Endothelial cell of umbilical vein (primary cell): ENCODE data around the gene CRYGS. TPM values are rescaled to one million over a fixed set of nuclear protein-coding genes. Genes with fewer than 3 reads are reported as not detected.

ENCODE experiments used
- BruUV-seq: library from RNA; stranded (reverse); fragments of 400-500 nt; replicated peaks from 2 replicates; lab custom pipeline; 2021; lab: Mats Ljungman, UMichigan
- CTCF ChIA-PET: fragments of 300-600, 350-600 bp; sonication (Branson Sonifier 250); formaldehyde crosslinking; loops from one replicate; lab custom pipeline; 2021; ENCODE audit warnings: antibody characterized with exemption, inconsistent platforms; lab: Charles Lee
- POLR2A ChIA-PET: fragments of 300-600, 350-600 bp; sonication (Branson Sonifier 250); formaldehyde crosslinking; loops from one replicate; lab custom pipeline; 2021; ENCODE audit warnings: antibody characterized with exemption, inconsistent platforms; lab: Charles Lee
- DNase-seq: peaks from one replicate; pipeline ENCODE4 v3.0.0-alpha.2; 2011; ENCODE audit warnings: low read depth, low spot score
- FAIRE-seq: peaks from 2 replicates; lab custom pipeline; 2011; peaks lifted over from hg19 to GRCh38; lab: Jason Lieb, UNC
- H2AFZ ChIP-seq: 2 replicates; pipeline ENCODE4 v1.6.0; 2012; ENCODE audit warnings: low read depth, low read length, control low read depth, inconsistent platforms
- H3K27ac ChIP-seq: 2 replicates; pipeline ENCODE4 v1.5.1; 2011; ENCODE audit warnings: low read depth, mild to moderate bottlenecking, control low read depth, low read length, moderate library complexity; ENCODE audit not compliant: insufficient read depth
- H3K27me3 ChIP-seq, 2 experiments: 2 replicates each; pipeline versions ENCODE4 v1.6.0 to v1.6.1; 2011; ENCODE audit warnings: low read length in 2 of 2, mixed read lengths in 1 of 2; ENCODE audit not compliant: control insufficient read depth in 2 of 2, insufficient read depth in 2 of 2
- H3K36me3 ChIP-seq, 2 experiments: 2 replicates in 1 of 2; 3 replicates in 1 of 2; pipeline ENCODE4 v1.5.1; 2011; ENCODE audit warnings: low read length in 2 of 2, mild to moderate bottlenecking in 1 of 2, moderate library complexity in 1 of 2; ENCODE audit not compliant: control insufficient read depth in 2 of 2, insufficient read depth in 2 of 2; ENCODE audit errors: extremely low read depth in 1 of 2
- H3K4me1 ChIP-seq: 3 replicates; pipeline ENCODE4 v1.5.1; 2011; ENCODE audit warnings: mild to moderate bottlenecking, low read length; ENCODE audit not compliant: control insufficient read depth, insufficient read depth; ENCODE audit errors: extremely low read depth
- H3K4me2 ChIP-seq: 2 replicates; pipeline ENCODE4 v1.6.1; 2011; ENCODE audit warnings: low read length, control low read depth, mixed read lengths; ENCODE audit not compliant: insufficient read depth
- H3K4me3 ChIP-seq, 3 experiments: fragments of 200-600 bp in 1 of 3; sonication (generic), shearing (Covaris generic) in 1 of 3; replicated peaks in 1 of 3; 2 replicates each; pipeline ENCODE4 v1.5.1; 2011 to 2016; ENCODE audit warnings: control low read depth in 3 of 3, low read length in 3 of 3, mild to moderate bottlenecking in 2 of 3, inconsistent platforms in 1 of 3, low read depth in 1 of 3, moderate library complexity in 1 of 3; ENCODE audit not compliant: insufficient read depth in 1 of 3
- H3K79me2 ChIP-seq: 2 replicates; pipeline ENCODE4 v1.6.0; 2012; ENCODE audit warnings: low read length, inconsistent platforms; ENCODE audit not compliant: control insufficient read depth, insufficient read depth
- H3K9ac ChIP-seq: replicated peaks from 2 replicates; pipeline ENCODE3; 2011; ENCODE audit warnings: low read length, control low read depth; ENCODE audit not compliant: insufficient read depth; ENCODE audit errors: extremely low read depth
- H3K9me1 ChIP-seq: replicated peaks from 3 replicates; pipeline ENCODE4 v1.6.0; 2011; ENCODE audit warnings: mild to moderate bottlenecking, low read length; ENCODE audit not compliant: control insufficient read depth, insufficient read depth; ENCODE audit errors: extremely low read depth
- H3K9me3 ChIP-seq: replicated peaks from 2 replicates; pipeline ENCODE4 v1.5.1; 2012; ENCODE audit warnings: low read length, inconsistent platforms; ENCODE audit not compliant: control insufficient read depth, insufficient read depth
- H4K20me1 ChIP-seq: replicated peaks from 2 replicates; pipeline ENCODE3; 2011; ENCODE audit warnings: mild to moderate bottlenecking, low read length; ENCODE audit not compliant: control insufficient read depth, insufficient read depth; ENCODE audit errors: extremely low read depth
- CTCF ChIP-seq, 2 donors: IDR thresholded peaks; 1 replicate in 1 of 2; 2 replicates in 1 of 2; pipeline ENCODE4 v1.5.1; 2011; ENCODE audit warnings: low read length in 2 of 2, mild to moderate bottlenecking in 2 of 2, moderate library complexity in 2 of 2, control low read depth in 1 of 2, inconsistent platforms in 1 of 2, low read depth in 1 of 2; ENCODE audit not compliant: insufficient read depth in 1 of 2; ENCODE audit errors: extremely low read depth in 1 of 2
- EZH2 ChIP-seq: IDR thresholded peaks from 2 replicates; pipeline ENCODE4 v1.6.1; 2012; ENCODE audit warnings: borderline replicate concordance, low read depth, mild to moderate bottlenecking, moderate library complexity, low read length, inconsistent platforms; ENCODE audit not compliant: severe bottlenecking
- FOS ChIP-seq: IDR thresholded peaks from 2 replicates; pipeline ENCODE4 v1.6.1; 2011; ENCODE audit warnings: mild to moderate bottlenecking, low read length, moderate library complexity, borderline replicate concordance; ENCODE audit not compliant: insufficient read depth
- GATA2 ChIP-seq: IDR thresholded peaks from 2 replicates; pipeline ENCODE4 v1.7.0; 2011; ENCODE audit warnings: low read depth, mild to moderate bottlenecking, moderate library complexity, mixed read lengths, low read length; ENCODE audit not compliant: insufficient read length, insufficient read depth
- JUN ChIP-seq: IDR thresholded peaks from 2 replicates; pipeline ENCODE4 v1.6.1; 2011; ENCODE audit warnings: borderline replicate concordance, low read depth; ENCODE audit not compliant: insufficient read length, insufficient read depth
- MAX ChIP-seq: IDR thresholded peaks from 2 replicates; pipeline ENCODE4 v1.6.1; 2011; ENCODE audit not compliant: insufficient read depth, insufficient read length
- MYC ChIP-seq: IDR thresholded peaks from one replicate; pipeline ENCODE4 v1.6.1; 2011; ENCODE audit warnings: mild to moderate bottlenecking, low read depth, low read length
- POLR2A ChIP-seq: IDR thresholded peaks from 2 replicates; pipeline ENCODE4 v1.6.1; 2012; ENCODE audit warnings: low read depth, mild to moderate bottlenecking, control low read depth, low read length
- POLR2AphosphoS5 ChIP-seq: IDR thresholded peaks from 2 replicates; pipeline ENCODE4 v1.6.1; 2012; ENCODE audit warnings: low read depth, mild to moderate bottlenecking, control low read depth, low read length, moderate library complexity; ENCODE audit not compliant: insufficient read depth
- dilution Hi-C: fragments of 300-500 bp; cut with MboI; formaldehyde crosslinking; loops from one replicate; pipeline ENCODE4 v1.15.0; 2019; ENCODE audit warnings: low sequenced_read_pairs; ENCODE audit not compliant: extremely low pct_ligation_motif_present
- intact Hi-C: fragments of 100-400 bp; cut with micrococcal nuclease; formaldehyde crosslinking; loops from one replicate; pipeline ENCODE4 v1.10.0; 2022
- polyA plus RNA-seq, 4 experiments: library from polyadenylated mRNA; depleted of rRNA in 3 of 4; stranded (reverse) in 3 of 4; unstranded in 1 of 4; fragments of >200 nt; gene quantifications; 2 replicates each; pipeline versions ENCODE4 v1.2.1 to v1.2.3, GENCODE V29; 2011 to 2012; ENCODE audit warnings: missing spikeins in 1 of 4
- total RNA-seq: library from RNA; stranded (reverse); gene quantifications from 2 replicates; pipeline ENCODE4 v1.2.3, GENCODE V29; 2021

CRYGS gene
- total and polyA plus RNA-seq, 2 donors (not counting 3 experiments of a cell fraction or from before 2014, with no cell fraction given): 5.0 TPM

- ChIA-PET POLR2A (no interaction called here), CTCF (interaction anchor here (0.5 to 5.4 kb wide), 10 partner anchors 72 to 594 kb away, joined by 3 to 37 read pairs (median 4); no protein-coding TSS in a partner anchor)
- H2AFZ ChIP-seq: no peak overlapping the region
These were observed 7.0 kb downstream of the CRYGS start for GRCh38 chr3:186536883-186537844.

More at GRCh38 chr3:186536883-186537844, 7.0 kb downstream of the CRYGS start:
- dilution Hi-C loops: no loop called here
- Histone ChIP-seq H3K4me2 (no peak overlapping the region), H3K4me1 (peaks cover 20% of the 10 kb centered on the region), H3K9me1 (no peaks in the 10 kb centered on the region), H3K27ac (no peak overlapping the region), H3K36me3 (no peaks in the 10 kb centered on the region), H4K20me1 (no peaks in the 10 kb centered on the region), H3K9me3 (no peaks in the 10 kb centered on the region), H3K4me3 (no peak overlapping the region), H3K79me2 (no peaks in the 10 kb centered on the region), H3K9ac (no peak overlapping the region), H3K27me3 (no peaks in the 10 kb centered on the region)
- TF ChIP-seq GATA2: no peak
- no peak for TF ChIP-seq MYC
- TF ChIP-seq POLR2A: no peak
- no peak for TF ChIP-seq JUN
- no peak for TF ChIP-seq EZH2
- no peak for TF ChIP-seq CTCF (IDR thresholded peaks at IDR 0.05; ENCODE audit: extremely low read depth in 1 of 2, insufficient read depth in 1 of 2, low read depth in 1 of 2, low read length in 2 of 2)
- TF ChIP-seq MAX: no peak
- TF ChIP-seq FOS: no peak
- TF ChIP-seq POLR2AphosphoS5: no peak
- BruUV-seq: no TSS peak
- FAIRE-seq (no peak), DNase-seq (peak; percentile 13)
- intact Hi-C loops: no loop called here
